ENCODE measurements around the gene FOCAD. TPM values are rescaled to one million over a fixed set of nuclear protein-coding genes. Genes with fewer than 3 reads are reported as not detected.

FOCAD gene
- total RNA-seq, 1 experiment from 2014 or later: 35.1 TPM

GRCh38 chr9:20746967-20747366 lies 62.9 kb downstream of the FOCAD start:
- ATAC-seq (no peak), DNase-seq (no peak)
- no peak overlapping the region for H3K4me3 ChIP-seq (ENCODE audit: low read length)
- ChIA-PET CTCF (no interaction called here), POLR2A (ENCODE audit: unreplicated experiment) (no interaction called here)
- H3K9me3 ChIP-seq (ENCODE audit: low read length): no peaks in the 10 kb centered on the region
- no peaks in the 10 kb centered on the region for H3K9me2 ChIP-seq (replicated peaks; ENCODE audit: low read length)
- H3K9ac ChIP-seq (ENCODE audit: low read length): no peak overlapping the region
- no peak overlapping the region for H3K4me2 ChIP-seq (ENCODE audit: low read length)
- no peak overlapping the region for H3K27ac ChIP-seq (ENCODE audit: low read length)
- intact Hi-C loops (cut with micrococcal nuclease): no loop called here
- H3K79me2 ChIP-seq (ENCODE audit: low read length): no peaks in the 10 kb centered on the region
- no peak overlapping the region for H2AFZ ChIP-seq (ENCODE audit: low read length)
- no TSS peak for BruUV-seq (replicated peaks)
- no peak for TF ChIP-seq EZH2phosphoT487 (IDR thresholded peaks at IDR 0.05; ENCODE audit: borderline replicate concordance, low read length)
- no peak for TF ChIP-seq CTCF (conservative IDR thresholded peaks at IDR 0.05; ENCODE audit: low read depth, low read length)
- no peak for TF ChIP-seq EZH2 (IDR thresholded peaks at IDR 0.05; ENCODE audit: low read length, unreplicated experiment)
- H4K20me1 ChIP-seq (ENCODE audit: low read length): no peaks in the 10 kb centered on the region
- H3K4me1 ChIP-seq (ENCODE audit: insufficient read depth, low read length): no peaks in the 10 kb centered on the region
- H3F3A ChIP-seq (ENCODE audit: low read length, unreplicated experiment): no peaks in the 10 kb centered on the region
- no peaks in the 10 kb centered on the region for H3K36me3 ChIP-seq (ENCODE audit: low read depth, low read length)
- H3K27me3 ChIP-seq (ENCODE audit: low read length): no peaks in the 10 kb centered on the region

GRCh38 chr9:20749496-20750198 lies 65.6 kb downstream of the FOCAD start:
- Histone ChIP-seq H2AFZ (ENCODE audit: low read length) (no peak overlapping the region), H3F3A (ENCODE audit: low read length, unreplicated experiment) (no peaks in the 10 kb centered on the region), H3K4me2 (ENCODE audit: low read length) (no peak overlapping the region), H3K79me2 (ENCODE audit: low read length) (no peaks in the 10 kb centered on the region), H3K9ac (ENCODE audit: low read length) (no peak overlapping the region), H3K27ac (ENCODE audit: low read length) (no peak overlapping the region), H3K27me3 (ENCODE audit: low read length) (no peaks in the 10 kb centered on the region), H3K4me1 (ENCODE audit: insufficient read depth, low read length) (peaks cover 10% of the 10 kb centered on the region), H3K4me3 (ENCODE audit: low read length) (no peak overlapping the region), H3K36me3 (ENCODE audit: low read depth, low read length) (no peaks in the 10 kb centered on the region), H3K9me2 (replicated peaks; ENCODE audit: low read length) (no peaks in the 10 kb centered on the region), H4K20me1 (ENCODE audit: low read length) (no peaks in the 10 kb centered on the region), H3K9me3 (ENCODE audit: low read length) (no peaks in the 10 kb centered on the region)
- BruUV-seq (replicated peaks): no TSS peak
- ATAC-seq (no peak), DNase-seq (no peak)
- intact Hi-C loops (cut with micrococcal nuclease): no loop called here
- TF ChIP-seq EZH2phosphoT487 (IDR thresholded peaks at IDR 0.05; ENCODE audit: borderline replicate concordance, low read length) (no peak), CTCF (conservative IDR thresholded peaks at IDR 0.05; ENCODE audit: low read depth, low read length) (no peak), EZH2 (IDR thresholded peaks at IDR 0.05; ENCODE audit: low read length, unreplicated experiment) (no peak)
- ChIA-PET POLR2A (ENCODE audit: unreplicated experiment) (no interaction called here), CTCF (no interaction called here)

- Histone ChIP-seq H3K9ac (ENCODE audit: low read length) (no peak overlapping the region), H4K20me1 (ENCODE audit: low read length) (no peaks in the 10 kb centered on the region), H3K27me3 (ENCODE audit: low read length) (no peaks in the 10 kb centered on the region), H2AFZ (ENCODE audit: low read length) (no peak overlapping the region), H3K27ac (ENCODE audit: low read length) (peak overlapping the region; percentile 26; the same call in 1 of the 2 replicates), H3F3A (ENCODE audit: low read length, unreplicated experiment) (no peaks in the 10 kb centered on the region), H3K9me3 (ENCODE audit: low read length) (no peaks in the 10 kb centered on the region), H3K4me1 (ENCODE audit: insufficient read depth, low read length) (peaks cover 25% of the 10 kb centered on the region), H3K9me2 (replicated peaks; ENCODE audit: low read length) (no peaks in the 10 kb centered on the region), H3K79me2 (ENCODE audit: low read length) (no peaks in the 10 kb centered on the region), H3K4me2 (ENCODE audit: low read length) (peak overlapping the region; percentile 64), H3K36me3 (ENCODE audit: low read depth, low read length) (no peaks in the 10 kb centered on the region), H3K4me3 (ENCODE audit: low read length) (no peak overlapping the region)
- intact Hi-C loops (cut with micrococcal nuclease): no loop called here
- ChIA-PET CTCF (no interaction called here), POLR2A (ENCODE audit: unreplicated experiment) (no interaction called here)
- no TSS peak for BruUV-seq (replicated peaks)
- TF ChIP-seq CTCF (conservative IDR thresholded peaks at IDR 0.05; ENCODE audit: low read depth, low read length) (no peak), EZH2phosphoT487 (IDR thresholded peaks at IDR 0.05; ENCODE audit: borderline replicate concordance, low read length) (no peak), EZH2 (IDR thresholded peaks at IDR 0.05; ENCODE audit: low read length, unreplicated experiment) (no peak)
- DNase-seq (peak; percentile 78), ATAC-seq (no peak)
These were observed 69.7 kb downstream of the FOCAD start for GRCh38 chr9:20753761-20754160.

Data from PC-3 (cell line).